HTERT RPE-1 (cell line): ENCODE data around the gene PRUNE1.

ENCODE experiments used
- in situ Hi-C: fragments of 300-500 bp; cut with MboI; formaldehyde crosslinking; loops from 4 replicates; pipeline ENCODE4 v1.14.3; 2020; ENCODE audit warnings: low sequenced_read_pairs

PRUNE1 gene

DNA sequence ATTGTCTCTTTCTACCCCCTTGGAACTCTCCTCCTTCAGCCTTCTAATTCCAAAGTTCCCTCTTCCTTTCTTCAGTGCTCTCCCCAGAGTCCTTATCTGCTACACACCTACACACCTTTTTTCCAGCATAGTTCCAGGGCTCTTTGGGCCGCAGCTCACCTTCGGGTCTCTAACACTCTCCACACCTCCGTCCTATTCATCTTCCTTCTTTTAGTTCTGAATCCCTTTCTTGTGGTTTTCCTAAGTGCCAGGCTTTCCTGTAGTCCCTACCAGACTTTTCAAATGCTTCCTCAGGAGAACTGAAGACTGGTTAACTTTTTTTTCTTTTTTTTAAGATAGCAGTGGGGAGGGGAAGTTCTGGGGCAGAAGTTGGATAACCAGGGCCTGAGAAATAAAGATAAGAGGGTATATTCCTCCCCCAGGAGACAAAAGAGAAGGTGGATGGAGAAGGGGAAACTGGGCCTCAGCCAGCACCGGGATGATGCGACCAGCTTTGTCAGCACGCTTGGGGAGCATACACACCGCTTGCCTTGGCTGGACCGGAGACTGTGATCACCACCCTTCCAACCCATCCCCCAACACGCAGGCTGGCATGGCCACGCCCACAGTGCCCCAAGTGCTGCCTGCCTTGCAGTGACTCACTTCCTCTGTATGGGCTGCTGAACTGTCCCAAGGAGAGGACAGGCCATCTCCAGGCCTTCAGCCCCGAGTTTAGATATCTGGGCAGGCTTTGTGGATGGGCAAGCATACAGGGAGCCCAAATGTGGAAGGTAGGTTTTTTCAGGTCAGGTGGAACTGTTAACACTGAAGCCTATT lies 31.2 kb upstream of the PRUNE1 start:
- in situ Hi-C loops, result no loop called here

DNA sequence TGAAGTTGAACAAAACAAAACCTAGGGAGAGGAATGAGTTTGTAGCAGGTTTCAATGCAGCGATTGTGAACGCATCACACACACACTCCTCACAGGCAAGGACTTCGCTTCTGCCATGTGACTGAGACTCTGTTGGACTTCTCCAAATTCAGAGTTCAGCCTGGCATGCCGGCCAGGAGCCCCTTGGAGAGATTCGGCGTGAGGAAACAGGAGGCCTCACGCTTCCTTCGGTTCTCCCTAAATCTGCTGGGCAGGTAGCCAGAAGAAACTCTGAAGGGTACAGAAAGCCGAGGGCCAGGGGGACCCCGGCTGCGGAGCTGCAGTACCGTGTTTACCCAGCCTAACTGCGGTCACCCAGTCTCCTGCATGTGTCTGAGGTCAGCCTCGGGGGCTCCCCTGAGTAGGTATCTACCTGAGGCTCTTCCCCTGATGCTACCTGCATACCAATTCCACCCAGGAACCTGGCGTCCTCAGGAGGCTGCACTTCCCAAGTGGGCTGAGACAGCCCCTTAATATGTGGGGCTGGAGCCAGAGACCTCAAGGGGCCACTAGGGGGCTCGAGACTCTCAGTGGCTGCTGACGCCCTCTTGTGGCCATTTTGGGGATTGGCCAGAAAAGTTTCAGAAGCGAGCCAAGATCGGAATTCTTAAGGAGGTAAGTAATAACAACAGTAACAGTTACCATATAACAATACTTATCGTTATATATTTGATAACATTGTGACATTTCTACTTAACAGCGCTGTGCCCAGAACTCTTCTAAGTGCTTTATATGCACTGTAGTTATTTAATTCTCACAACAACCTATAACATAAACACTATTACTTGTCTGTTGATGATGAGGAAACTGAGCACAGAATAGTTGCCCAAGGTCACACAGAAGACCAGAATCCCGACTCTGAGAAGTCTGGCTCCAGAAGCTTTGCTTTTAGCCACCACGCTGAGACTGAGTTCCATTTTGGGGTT lies 28.9 kb upstream of the PRUNE1 start:
- in situ Hi-C loops, result no loop called here

DNA sequence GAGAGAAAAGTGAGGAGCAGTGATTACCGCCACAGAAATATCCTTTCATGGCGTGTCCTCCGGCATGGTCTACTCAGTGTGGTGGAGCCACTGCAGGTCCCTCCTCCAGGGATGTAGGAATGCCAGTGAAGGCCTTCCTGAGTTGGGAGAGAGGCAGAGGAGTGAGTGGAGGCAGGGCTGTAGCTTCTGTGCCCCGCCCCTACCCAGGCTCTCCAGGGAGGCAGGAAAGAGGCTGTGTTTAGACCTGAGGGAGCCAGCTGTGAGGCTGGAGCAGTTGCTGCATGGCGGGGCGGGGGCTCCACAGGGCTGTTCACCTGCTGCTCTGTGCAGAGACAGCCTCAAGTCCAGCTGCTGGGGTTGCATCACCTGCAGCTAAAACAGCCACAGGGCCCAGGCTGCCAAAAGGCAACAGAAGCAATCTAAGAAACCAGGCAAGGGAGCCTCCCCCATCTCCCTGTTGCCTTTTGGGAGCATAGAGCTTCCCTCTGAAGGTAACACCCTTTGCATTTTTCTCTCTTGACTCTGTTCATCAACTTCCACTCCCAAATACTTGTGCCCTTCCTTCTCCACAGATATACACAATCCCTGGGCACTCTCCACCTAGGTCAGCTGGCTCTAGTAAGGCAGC lies 27.0 kb upstream of the PRUNE1 start:
- in situ Hi-C loops, result no loop called here

DNA sequence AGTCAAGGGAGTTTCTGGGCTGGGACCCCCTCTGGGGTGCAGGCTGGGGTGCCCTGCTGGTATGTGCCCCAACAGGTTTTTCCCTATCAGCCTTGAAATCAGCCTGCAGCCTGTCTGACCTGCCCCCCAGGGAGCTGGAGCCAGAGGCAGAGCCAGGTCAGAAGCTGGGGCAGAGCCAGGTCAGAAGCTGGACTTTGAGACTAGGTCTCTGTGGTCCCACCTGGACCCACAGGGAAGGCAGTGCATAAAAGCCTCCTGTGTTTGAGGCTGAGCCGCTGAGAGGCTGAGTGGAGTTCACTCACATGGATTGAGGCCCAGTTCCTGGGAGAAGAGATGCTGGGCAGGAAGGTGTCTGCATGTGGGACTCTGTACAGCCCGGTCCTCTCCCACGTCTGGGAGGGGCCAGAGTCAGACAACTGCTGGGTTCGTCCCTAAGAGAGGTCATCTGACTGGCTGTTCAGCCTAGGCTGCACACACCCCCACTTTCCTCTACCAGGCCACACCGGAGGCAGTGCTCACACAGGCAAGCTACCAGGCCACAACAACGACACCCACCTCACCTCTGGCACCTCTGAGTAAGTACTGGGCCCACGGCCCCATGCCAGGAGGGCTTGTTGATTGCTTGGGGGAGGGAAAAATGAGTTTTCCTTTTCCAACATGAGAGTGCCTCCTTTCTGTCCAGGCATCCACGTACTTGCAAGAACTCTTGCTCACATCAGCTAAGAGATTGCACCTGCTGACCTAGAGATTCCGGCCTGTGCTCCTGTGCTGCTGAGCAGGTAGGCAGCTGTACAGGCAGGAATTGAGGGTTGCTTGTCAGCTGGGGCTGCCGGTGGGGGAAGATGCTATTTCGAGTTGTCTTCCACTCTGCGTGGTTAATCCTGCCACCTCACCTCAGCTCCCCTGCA lies 26.2 kb upstream of the PRUNE1 start, which contains the start of gene ANXA9:
Gene ANXA9 (plus strand): TSS at position 488 of the 908 bp plus-strand sequence. CDS start 814 bp downstream, outside the sequence.
- in situ Hi-C loops, result no loop called here

DNA sequence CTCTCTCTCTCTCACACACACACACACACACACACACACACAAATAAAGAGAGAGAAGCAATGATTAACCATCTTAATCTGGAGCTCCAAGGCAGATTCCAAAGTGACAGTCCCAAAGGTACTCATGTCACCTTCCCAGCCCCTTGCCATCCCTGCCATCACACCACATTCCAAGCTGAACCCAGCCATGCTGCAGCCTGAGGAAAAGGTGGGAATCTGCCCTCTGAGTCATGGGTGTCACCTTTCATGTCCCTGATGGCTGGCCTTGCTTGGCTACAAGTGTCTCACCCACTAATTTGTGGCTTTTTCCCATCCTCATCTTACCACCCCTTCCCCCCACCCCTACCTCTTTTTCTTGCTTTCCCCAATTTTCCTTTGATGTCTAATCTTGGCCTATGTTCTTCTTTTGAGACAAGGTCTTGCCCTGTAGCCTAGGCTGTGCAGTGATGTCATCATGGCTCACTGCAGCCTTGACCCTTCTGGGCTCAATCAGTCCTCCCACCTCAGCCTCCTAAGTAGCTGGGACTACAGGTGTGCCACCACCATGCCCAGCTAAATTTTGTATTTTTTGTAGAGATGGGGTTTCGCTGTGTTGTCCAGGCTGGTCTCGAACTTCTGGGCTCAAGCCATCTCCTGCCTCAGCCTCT lies 22.9 kb upstream of the PRUNE1 start:
- in situ Hi-C loops, result no loop called here

DNA sequence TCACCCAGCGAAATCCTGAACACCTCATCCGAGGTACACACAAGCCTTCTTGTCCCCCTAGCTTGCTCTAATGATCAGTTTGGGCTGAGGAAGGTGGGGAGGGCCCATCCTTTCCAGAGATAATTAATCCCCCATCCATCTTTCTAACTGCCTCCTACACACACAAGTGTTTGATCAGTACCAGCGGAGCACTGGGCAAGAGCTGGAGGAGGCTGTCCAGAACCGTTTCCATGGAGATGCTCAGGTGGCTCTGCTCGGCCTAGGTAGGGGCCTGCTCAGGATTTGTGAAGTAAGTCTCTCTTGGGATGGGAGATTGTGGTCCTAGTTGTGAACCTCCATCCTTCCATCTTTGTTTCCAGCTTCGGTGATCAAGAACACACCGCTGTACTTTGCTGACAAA lies 20.3 kb upstream of the PRUNE1 start:
- in situ Hi-C loops, result no loop called here

DNA sequence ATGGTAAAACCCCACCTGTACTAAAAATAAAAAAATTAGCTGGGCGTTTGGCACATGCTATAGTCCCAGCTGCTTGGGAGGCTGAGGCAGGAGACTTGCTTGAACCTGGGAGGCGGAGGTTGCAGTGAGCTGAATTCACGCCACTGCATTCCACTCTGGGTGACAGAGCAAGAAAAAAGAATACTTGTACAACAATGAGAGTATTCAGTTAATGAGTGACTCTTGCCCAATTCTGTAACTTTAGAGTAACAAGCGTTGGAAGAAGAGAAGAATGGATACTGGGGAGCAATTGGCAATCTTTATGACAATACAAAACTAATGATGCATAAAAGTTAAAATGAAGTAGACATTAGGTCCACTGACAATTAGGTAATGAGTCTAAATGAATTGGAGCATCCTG lies 15.6 kb upstream of the PRUNE1 start:
- in situ Hi-C loops, result no loop called here

DNA sequence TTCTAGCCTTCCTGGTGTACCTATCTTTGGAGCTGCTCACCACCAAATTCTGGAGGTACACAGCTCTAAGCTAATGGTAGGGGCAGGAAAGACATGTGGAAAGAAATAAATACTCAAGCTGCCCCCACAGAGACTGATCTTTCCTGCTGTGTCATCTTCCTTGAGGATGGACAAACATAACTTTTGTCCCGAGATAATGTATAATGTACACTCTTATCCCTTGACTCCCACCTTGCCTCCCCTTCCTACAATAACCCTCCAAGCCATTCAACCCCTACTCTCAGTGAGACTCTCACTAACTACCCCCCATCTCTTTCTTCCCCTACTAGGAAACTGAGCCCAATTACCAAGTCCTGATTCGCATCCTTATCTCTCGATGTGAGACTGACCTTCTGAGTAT lies 14.0 kb upstream of the PRUNE1 start:
- in situ Hi-C loops, result no loop called here

DNA sequence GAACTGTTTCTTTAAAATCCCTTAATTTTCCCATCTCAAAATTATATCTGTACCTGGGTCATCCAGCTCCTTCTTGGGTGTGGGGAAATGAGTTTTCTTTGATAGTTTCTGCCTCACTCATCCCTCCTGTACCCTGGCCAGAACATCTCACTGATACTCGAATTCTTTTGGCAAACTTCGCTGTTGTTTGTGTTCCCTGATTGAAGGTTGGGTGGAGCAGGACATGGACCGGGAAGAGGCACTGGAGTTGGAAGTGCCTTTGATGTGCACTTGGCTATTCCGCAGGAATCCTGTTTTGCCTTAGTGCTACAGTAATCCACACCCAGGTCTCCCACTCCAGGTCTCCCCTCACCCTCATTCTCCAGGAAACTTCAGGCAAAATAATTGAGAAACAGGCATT lies 12.8 kb upstream of the PRUNE1 start:
- in situ Hi-C loops, result no loop called here

DNA sequence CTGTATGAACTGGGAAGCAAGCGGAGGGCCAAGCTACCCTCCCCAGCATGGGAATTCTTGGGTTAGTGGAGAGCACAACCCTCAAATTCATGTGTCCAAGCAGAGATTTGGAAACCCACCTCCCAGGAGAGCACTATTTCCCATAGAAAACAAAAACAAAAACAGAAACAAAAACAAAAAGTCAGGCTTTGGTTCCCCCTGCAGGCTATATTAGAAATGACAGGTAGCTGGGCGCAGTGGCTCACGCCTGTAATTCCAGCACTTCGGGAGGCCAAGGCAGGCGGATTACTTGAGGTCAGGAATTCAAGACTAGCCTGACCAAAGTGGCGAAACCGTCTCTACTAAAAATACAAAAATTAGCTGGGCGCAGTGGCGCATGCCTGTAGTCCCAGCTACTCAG lies 12.4 kb upstream of the PRUNE1 start:
- in situ Hi-C loops, result no loop called here

DNA sequence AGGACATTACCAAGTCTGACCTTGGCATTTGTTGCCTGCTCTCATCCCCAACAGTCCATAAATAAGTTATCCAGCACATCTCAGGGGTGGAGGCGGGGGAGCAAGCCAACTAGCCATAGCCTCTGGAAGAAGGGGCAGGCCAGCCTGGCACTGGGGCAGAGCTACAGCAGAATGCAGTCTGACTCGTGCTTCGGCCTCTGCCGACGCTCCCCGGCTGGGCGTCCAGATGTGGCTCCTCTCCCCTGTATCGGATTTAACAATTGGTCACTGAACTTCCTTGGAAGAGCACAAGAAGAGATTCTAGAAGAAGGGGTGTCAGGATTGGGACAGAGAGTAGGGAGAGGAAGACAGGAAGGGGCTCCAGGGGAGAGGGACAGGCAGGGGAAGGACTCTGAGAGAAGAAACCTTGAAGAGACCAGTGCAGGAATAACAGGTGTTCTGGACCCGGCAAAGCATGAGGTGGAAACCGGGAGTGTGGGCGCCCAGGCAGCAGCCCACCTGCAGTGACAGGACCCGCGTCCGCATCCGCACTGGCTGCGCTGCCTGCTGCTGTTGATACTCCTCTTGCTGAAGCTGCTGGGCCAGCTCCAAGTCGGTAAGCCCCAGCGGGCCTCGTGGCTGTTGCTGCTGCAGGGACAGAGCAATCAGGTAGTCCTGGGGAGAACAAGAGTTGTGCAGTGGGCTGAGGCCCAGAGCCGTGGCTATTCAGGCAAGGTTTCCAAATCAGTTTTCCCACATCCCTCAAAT lies 10.9 kb upstream of the PRUNE1 start:
- in situ Hi-C loops, result no loop called here

DNA sequence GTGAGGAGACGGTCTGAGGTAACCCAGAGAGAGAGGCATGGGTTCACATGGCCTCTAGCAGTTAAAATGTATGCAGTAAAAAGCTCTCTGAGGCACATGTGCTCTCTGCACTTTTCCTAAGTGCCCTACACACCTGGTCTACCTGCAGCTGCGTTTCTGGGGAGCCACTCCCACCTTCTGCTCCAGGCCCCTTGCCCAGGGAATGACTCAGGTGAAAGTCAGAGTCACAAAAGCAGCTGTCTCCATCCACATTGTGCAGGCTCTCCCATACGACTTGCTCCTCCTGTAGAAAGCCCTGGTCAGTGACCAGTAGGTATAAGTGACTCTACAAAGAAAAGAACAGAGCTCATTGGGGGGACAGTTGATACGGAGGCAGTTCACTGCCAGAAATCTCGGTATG lies 10.3 kb upstream of the PRUNE1 start:
- in situ Hi-C loops, result no loop called here

DNA sequence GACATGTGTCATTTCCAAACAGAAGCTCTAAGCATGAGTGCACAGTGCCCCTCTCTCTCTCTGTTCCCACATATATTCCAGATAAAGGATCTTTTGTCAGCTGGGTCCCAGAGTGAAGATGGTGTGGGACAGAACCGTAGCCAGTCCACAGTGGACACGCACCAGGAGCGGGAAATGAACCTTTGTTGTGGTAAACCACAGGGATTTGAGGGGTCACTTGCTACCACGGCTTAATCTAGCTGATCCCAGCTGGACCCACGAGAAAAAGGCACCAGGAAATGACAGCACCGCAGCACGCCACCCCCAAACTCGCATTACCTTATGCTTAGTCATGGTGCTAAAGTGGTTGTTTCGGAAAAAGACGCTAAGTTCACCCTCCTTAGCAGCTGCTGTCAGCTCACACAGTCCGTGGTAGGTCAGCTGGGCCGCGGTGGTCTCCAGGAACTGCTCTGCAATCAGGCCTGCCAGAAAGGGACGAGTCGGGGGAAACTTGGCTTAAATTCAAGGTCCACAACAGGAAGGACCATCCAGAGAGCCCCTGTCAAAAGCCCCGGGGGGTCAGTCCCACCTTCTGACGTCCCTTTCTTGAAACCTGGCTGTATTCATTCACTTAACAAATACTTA lies 9.1 kb upstream of the PRUNE1 start:
- in situ Hi-C loops, result no loop called here

DNA sequence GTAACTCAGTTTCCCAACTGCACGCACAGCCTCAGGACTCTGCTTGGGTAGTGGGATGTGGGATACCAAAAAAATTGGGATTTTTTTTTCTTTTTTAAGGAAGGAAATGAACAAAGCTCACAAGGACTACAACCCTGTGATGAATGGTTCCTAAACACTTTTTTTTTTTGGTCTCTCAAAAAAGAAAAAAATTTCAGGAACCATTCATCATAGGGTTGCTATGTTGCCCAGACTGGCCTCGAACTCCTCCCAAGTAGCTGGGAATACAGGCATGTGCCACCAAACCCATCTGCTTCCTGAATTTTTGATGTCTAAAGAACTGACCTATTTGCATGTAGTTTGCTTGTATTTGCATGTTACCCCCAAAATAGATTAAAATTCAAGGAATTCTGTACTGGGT lies 8.3 kb upstream of the PRUNE1 start:
- in situ Hi-C loops, result no loop called here

DNA sequence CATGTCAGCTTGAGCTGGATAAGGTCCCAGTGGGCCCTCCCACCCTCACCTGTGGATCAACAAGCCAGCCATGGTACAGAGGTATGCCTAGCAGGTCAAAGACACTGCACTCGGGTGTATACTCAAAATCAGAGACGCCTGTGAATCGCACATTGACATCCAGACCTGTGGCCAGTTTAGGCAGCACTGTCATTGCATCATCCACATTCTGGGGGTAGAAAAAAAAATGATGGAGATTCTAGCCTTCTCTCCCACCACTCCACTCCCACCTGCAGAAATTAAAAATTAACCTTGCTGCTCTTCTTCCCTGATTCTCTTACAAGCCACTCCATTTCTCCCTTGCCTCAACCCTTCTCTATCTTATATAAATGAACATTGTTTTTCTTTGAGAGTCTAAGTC lies 7.8 kb upstream of the PRUNE1 start:
- in situ Hi-C loops, result no loop called here

DNA sequence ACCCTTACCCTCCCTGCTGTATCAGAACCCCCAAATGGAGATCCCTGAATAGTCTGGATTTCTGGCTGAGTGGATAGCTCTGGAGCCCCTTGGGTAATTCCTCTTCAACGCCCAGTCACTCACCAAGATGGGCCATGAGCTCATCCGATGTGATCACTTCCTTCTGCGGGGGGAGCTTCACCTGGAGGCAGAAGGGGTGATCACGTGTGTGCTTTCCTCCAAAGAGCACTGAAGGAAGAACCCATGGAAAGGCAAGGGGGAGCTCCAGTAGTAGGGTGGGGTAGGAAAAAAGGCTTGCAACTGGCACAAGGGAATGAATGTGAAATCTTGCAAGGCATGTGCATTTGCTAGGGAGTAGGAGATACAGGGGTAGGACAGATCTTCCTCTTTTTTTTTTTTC lies 6.6 kb upstream of the PRUNE1 start:
- in situ Hi-C loops, result no loop called here

DNA sequence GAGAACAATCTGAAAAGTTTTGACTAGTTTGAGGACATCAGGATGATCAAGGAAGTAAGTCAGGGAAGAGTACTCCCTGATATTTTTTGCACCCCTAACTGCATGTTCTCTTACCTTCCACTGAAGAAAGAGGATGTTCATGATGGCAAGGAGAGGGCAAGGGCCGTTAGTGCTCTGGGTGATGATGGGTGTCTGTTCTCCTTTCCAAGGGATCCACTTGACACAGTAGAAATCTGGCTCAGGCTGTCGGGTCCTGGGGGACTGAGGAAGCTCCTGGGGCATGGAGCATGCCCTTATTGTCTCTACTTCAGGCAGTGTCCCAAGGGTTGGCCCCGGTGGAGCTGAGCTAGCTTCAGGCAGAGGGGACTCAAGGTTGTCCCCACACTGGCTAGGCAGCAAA lies 6.2 kb upstream of the PRUNE1 start:
- in situ Hi-C loops, result no loop called here

DNA sequence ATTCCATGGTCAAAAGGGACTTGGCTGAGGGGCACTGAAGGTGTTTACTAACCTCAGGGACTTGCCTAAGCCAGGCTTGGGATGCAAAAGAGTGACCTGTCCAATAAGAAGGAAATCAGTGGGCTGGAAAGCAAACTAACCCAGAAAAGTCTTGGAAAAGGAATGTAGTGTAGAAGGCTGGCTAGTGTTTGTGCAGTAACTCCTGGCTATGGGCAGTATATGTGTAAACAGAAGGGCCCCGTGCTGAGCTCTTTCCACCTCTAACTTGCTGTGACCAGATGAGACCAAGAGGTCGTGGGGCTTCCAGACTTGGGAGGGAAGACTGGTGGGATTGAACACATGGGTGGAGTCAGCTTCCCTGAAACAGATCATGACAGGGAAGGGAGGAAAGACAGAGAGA lies 5.6 kb upstream of the PRUNE1 start:
- in situ Hi-C loops, result no loop called here

DNA sequence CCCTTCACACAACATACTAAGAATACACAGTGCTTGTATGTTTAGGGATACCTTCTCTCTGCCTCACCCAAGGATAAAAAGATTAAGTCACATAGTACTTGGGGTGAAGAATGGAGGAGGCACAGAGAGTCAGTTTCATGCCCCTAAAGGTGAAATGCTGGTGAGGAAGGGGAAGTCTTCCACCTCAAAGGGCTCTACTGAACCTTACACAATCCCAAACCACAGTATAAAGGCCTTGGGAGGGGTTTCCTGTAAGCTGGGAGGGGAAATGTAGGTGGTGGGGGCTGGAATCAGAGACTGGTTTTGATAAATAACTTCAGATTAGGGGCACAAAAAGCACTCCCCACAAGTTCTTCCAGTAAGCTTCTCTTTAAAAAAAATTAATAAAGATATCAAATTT lies 5.1 kb upstream of the PRUNE1 start:
- in situ Hi-C loops, result no loop called here
